ENCODE results near the gene ATP6V1E1. TPM values are rescaled to one million over a fixed set of nuclear protein-coding genes. Genes with fewer than 3 reads are reported as not detected.

The ATP6V1E1 gene
- total RNA-seq, 1 experiment from 2014 or later = 88.1 TPM

DNA sequence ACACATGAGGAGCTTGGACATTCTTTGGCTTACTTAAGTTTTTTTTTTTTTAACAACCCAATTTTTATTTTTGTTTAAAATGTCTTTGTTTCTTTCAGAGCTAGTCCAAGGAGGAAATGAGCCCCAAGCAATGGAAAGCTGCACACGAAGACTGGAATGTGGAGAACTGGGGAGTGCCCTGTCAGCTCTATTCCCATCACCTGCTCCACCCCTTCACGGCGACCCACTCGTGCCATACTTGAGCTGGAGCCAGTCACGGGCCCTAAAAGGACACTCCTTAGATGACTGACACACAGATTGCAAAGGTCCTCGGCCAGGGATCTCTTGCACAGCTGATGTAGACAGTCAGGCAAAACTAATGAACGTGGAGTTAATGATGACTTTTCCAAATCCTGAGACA lies 75.8 kb downstream of the ATP6V1E1 start (continued):
- TF ChIP-seq, protein P1, sequence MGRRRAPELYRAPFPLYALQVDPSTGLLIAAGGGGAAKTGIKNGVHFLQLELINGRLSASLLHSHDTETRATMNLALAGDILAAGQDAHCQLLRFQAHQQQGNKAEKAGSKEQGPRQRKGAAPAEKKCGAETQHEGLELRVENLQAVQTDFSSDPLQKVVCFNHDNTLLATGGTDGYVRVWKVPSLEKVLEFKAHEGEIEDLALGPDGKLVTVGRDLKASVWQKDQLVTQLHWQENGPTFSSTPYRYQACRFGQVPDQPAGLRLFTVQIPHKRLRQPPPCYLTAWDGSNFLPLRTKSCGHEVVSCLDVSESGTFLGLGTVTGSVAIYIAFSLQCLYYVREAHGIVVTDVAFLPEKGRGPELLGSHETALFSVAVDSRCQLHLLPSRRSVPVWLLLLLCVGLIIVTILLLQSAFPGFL (CRISPR knock-in tag; IDR thresholded peaks at IDR 0.05; ENCODE audit: borderline replicate concordance) = no peak
- TF ChIP-seq, protein P2, sequence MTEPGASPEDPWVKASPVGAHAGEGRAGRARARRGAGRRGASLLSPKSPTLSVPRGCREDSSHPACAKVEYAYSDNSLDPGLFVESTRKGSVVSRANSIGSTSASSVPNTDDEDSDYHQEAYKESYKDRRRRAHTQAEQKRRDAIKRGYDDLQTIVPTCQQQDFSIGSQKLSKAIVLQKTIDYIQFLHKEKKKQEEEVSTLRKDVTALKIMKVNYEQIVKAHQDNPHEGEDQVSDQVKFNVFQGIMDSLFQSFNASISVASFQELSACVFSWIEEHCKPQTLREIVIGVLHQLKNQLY (CRISPR knock-in tag; IDR thresholded peaks at IDR 0.05) = no peak
- TF ChIP-seq ZBTB21 (CRISPR knock-in tag; IDR thresholded peaks at IDR 0.05; ENCODE audit: borderline replicate concordance) = no peak

DNA sequence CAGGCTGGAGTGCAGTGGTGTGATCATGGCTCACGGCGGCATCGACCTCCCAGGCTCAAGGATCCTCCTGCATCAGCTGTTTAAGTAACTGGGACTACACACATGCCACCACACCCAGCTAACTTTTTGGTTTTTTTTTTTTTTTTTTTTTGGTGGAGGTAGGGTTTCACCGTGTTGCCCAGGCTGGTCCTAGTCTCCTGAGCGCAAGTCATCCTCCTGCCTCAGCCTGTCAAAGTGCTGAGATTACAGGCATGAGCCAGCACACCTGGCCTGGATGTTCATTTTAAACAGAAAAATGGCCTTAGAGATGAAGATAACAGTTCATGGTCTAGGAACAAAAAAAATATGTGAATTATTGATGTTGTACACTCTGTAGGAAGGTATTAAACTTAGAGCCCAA lies 78.9 kb downstream of the ATP6V1E1 start:
- Mint-ChIP-seq H3K27me3 (ENCODE audit: low read depth) (no peaks in the 10 kb centered on the region), H3K36me3 (peaks cover 83% of the 10 kb centered on the region), H3K4me3 (no peak overlapping the region), H3K4me1 (no peaks in the 10 kb centered on the region), H3K27ac (no peak overlapping the region), H3K9me3 (no peaks in the 10 kb centered on the region)
- no peak for ATAC-seq
- ChIA-PET POLR2A (interaction anchor here (0.6 kb wide), 2 partner anchors 82 to 350 kb away, joined by 3 to 4 read pairs; no protein-coding TSS in a partner anchor), CTCF (interaction anchor here (0.6 to 1.3 kb wide), 3 partner anchors 10 to 378 kb away, joined by 3 to 5 read pairs (median 3); no protein-coding TSS in a partner anchor)
- TF ChIP-seq, protein P3, sequence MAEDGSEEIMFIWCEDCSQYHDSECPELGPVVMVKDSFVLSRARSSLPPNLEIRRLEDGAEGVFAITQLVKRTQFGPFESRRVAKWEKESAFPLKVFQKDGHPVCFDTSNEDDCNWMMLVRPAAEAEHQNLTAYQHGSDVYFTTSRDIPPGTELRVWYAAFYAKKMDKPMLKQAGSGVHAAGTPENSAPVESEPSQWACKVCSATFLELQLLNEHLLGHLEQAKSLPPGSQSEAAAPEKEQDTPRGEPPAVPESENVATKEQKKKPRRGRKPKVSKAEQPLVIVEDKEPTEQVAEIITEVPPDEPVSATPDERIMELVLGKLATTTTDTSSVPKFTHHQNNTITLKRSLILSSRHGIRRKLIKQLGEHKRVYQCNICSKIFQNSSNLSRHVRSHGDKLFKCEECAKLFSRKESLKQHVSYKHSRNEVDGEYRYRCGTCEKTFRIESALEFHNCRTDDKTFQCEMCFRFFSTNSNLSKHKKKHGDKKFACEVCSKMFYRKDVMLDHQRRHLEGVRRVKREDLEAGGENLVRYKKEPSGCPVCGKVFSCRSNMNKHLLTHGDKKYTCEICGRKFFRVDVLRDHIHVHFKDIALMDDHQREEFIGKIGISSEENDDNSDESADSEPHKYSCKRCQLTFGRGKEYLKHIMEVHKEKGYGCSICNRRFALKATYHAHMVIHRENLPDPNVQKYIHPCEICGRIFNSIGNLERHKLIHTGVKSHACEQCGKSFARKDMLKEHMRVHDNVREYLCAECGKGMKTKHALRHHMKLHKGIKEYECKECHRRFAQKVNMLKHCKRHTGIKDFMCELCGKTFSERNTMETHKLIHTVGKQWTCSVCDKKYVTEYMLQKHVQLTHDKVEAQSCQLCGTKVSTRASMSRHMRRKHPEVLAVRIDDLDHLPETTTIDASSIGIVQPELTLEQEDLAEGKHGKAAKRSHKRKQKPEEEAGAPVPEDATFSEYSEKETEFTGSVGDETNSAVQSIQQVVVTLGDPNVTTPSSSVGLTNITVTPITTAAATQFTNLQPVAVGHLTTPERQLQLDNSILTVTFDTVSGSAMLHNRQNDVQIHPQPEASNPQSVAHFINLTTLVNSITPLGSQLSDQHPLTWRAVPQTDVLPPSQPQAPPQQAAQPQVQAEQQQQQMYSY (CRISPR knock-in tag; IDR thresholded peaks at IDR 0.05) = no peak
- no peak for TF ChIP-seq NR1H2 (CRISPR knock-in tag; IDR thresholded peaks at IDR 0.05)
- DNase-seq (ENCODE audit: low spot score) = no peak

GRCh38 chr22:17549183-17549582 lies 79.4 kb downstream of the ATP6V1E1 start:
- H3K36me3 Mint-ChIP-seq = peaks cover 79% of the 10 kb centered on the region
- CTCF ChIA-PET = interaction anchor here (1.2 to 1.3 kb wide), 2 partner anchors 10 to 378 kb away, joined by 3 to 5 read pairs; no protein-coding TSS in a partner anchor
- POLR2A ChIA-PET = interaction anchor here (0.6 kb wide), 2 partner anchors 81 to 350 kb away, joined by 3 to 4 read pairs; no protein-coding TSS in a partner anchor
- H3K9me3 Mint-ChIP-seq = no peaks in the 10 kb centered on the region
- no peak overlapping the region for H3K4me3 Mint-ChIP-seq
- ATAC-seq (no peak), DNase-seq (ENCODE audit: low spot score) (no peak)
- H3K27me3 Mint-ChIP-seq (ENCODE audit: low read depth) = no peaks in the 10 kb centered on the region
- H3K4me1 Mint-ChIP-seq = no peaks in the 10 kb centered on the region
- no peak overlapping the region for H3K27ac Mint-ChIP-seq
- TF ChIP-seq EMX1 (CRISPR knock-in tag; IDR thresholded peaks at IDR 0.05) (no peak), ZNF232 (CRISPR knock-in tag; IDR thresholded peaks at IDR 0.05) (no peak), NR1H2 (CRISPR knock-in tag; IDR thresholded peaks at IDR 0.05) (no peak), TEAD1 (CRISPR knock-in tag; IDR thresholded peaks at IDR 0.05) (no peak), GABPB1 (CRISPR knock-in tag; IDR thresholded peaks at IDR 0.05) (no peak), ATF1 (CRISPR knock-in tag; IDR thresholded peaks at IDR 0.05) (no peak)
- TF ChIP-seq, protein P4, sequence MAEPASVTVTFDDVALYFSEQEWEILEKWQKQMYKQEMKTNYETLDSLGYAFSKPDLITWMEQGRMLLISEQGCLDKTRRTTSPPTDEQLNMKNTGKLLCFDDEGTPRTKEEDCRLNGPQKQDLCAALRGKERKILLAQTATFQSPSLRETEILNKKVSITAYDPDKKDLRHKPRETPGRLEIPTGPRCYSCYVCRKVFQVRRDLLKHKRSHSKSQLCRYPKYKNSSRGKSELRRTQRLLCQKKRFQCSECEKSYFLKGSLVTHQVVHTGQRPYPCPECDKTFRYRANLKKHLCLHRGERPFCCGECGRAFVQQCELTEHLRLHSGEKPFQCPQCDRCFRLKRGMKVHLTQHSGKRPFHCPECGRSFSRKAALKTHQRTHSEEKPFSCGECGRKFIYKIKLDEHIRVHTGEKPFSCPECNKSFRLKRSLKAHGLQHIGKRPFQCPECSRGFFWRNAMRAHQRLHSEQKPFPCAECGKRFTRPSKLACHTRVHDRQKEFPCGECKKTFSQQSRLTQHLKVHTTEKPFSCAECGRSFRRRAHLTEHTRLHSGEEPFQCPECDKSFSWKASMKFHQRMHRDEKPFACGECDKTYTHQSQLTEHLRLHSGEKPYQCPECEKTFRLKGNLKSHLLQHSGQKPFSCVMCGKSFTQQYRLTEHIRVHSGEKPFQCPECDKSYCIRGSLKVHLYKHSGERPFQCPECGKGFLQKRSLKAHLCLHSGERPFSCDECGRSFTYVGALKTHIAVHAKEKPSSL (CRISPR knock-in tag; conservative IDR thresholded peaks at IDR 0.05) = no peak
- TF ChIP-seq, protein P5, sequence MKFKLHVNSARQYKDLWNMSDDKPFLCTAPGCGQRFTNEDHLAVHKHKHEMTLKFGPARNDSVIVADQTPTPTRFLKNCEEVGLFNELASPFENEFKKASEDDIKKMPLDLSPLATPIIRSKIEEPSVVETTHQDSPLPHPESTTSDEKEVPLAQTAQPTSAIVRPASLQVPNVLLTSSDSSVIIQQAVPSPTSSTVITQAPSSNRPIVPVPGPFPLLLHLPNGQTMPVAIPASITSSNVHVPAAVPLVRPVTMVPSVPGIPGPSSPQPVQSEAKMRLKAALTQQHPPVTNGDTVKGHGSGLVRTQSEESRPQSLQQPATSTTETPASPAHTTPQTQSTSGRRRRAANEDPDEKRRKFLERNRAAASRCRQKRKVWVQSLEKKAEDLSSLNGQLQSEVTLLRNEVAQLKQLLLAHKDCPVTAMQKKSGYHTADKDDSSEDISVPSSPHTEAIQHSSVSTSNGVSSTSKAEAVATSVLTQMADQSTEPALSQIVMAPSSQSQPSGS (CRISPR knock-in tag; IDR thresholded peaks at IDR 0.05; ENCODE audit: borderline replicate concordance, low read depth) = no peak
- TF ChIP-seq, protein P6, sequence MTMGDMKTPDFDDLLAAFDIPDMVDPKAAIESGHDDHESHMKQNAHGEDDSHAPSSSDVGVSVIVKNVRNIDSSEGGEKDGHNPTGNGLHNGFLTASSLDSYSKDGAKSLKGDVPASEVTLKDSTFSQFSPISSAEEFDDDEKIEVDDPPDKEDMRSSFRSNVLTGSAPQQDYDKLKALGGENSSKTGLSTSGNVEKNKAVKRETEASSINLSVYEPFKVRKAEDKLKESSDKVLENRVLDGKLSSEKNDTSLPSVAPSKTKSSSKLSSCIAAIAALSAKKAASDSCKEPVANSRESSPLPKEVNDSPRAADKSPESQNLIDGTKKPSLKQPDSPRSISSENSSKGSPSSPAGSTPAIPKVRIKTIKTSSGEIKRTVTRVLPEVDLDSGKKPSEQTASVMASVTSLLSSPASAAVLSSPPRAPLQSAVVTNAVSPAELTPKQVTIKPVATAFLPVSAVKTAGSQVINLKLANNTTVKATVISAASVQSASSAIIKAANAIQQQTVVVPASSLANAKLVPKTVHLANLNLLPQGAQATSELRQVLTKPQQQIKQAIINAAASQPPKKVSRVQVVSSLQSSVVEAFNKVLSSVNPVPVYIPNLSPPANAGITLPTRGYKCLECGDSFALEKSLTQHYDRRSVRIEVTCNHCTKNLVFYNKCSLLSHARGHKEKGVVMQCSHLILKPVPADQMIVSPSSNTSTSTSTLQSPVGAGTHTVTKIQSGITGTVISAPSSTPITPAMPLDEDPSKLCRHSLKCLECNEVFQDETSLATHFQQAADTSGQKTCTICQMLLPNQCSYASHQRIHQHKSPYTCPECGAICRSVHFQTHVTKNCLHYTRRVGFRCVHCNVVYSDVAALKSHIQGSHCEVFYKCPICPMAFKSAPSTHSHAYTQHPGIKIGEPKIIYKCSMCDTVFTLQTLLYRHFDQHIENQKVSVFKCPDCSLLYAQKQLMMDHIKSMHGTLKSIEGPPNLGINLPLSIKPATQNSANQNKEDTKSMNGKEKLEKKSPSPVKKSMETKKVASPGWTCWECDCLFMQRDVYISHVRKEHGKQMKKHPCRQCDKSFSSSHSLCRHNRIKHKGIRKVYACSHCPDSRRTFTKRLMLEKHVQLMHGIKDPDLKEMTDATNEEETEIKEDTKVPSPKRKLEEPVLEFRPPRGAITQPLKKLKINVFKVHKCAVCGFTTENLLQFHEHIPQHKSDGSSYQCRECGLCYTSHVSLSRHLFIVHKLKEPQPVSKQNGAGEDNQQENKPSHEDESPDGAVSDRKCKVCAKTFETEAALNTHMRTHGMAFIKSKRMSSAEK (CRISPR knock-in tag; IDR thresholded peaks at IDR 0.05; ENCODE audit: borderline replicate concordance) = no peak
- TF ChIP-seq, protein P7, sequence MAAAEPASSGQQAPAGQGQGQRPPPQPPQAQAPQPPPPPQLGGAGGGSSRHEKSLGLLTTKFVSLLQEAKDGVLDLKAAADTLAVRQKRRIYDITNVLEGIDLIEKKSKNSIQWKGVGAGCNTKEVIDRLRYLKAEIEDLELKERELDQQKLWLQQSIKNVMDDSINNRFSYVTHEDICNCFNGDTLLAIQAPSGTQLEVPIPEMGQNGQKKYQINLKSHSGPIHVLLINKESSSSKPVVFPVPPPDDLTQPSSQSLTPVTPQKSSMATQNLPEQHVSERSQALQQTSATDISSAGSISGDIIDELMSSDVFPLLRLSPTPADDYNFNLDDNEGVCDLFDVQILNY (CRISPR knock-in tag; IDR thresholded peaks at IDR 0.05) = no peak
- TF ChIP-seq, protein P8, sequence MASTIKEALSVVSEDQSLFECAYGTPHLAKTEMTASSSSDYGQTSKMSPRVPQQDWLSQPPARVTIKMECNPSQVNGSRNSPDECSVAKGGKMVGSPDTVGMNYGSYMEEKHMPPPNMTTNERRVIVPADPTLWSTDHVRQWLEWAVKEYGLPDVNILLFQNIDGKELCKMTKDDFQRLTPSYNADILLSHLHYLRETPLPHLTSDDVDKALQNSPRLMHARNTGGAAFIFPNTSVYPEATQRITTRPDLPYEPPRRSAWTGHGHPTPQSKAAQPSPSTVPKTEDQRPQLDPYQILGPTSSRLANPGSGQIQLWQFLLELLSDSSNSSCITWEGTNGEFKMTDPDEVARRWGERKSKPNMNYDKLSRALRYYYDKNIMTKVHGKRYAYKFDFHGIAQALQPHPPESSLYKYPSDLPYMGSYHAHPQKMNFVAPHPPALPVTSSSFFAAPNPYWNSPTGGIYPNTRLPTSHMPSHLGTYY (CRISPR knock-in tag; IDR thresholded peaks at IDR 0.05) = no peak
